ENCODE results near the gene PURA. TPM values are rescaled to one million over a fixed set of nuclear protein-coding genes. Genes with fewer than 3 reads are reported as not detected.

Gene PURA
- total and polyA plus RNA-seq, 8 donors = 8.3 to 25.0 (median 10.4) TPM

- Histone ChIP-seq H3K4me1 (peaks cover 16 to 61% of the 10 kb centered on the region in 2 donors), H3K9me3 (no peaks in the 10 kb centered on the region), H3K27me3 (peaks cover 0 to 52% of the 10 kb centered on the region in 2 donors), H3K4me3 (no peak overlapping the region), H3K27ac (no peak overlapping the region), H3K36me3 (no peaks in the 10 kb centered on the region)
- intact Hi-C loops (cut with DNase I) = no loop called here
- ATAC-seq (no peak), DNase-seq (no peak)
- no peak for TF ChIP-seq CTCF (IDR thresholded peaks at IDR 0.05)
Measured at GRCh38 chr5:140110646-140110957, 3.3 kb upstream of the PURA start.

GRCh38 chr5:140111011-140111858 is 2.7 kb upstream of the PURA start:
- H3K27ac ChIP-seq = no peak overlapping the region
- TF ChIP-seq CTCF (IDR thresholded peaks at IDR 0.05) = no peak
- H3K27me3 ChIP-seq = peaks cover 0 to 52% of the 10 kb centered on the region in 2 donors
- DNase-seq (no peak), ATAC-seq (no peak)
- H3K4me1 ChIP-seq = peaks cover 23 to 64% of the 10 kb centered on the region in 2 donors
- no peaks in the 10 kb centered on the region for H3K9me3 ChIP-seq
- H3K36me3 ChIP-seq = no peaks in the 10 kb centered on the region
- intact Hi-C loops (cut with DNase I) = no loop called here
- no peak overlapping the region for H3K4me3 ChIP-seq

GRCh38 chr5:140111859-140112551 is 1.9 kb upstream of the PURA start:
- H3K4me1 ChIP-seq = peaks cover 21 to 64% of the 10 kb centered on the region in 2 donors
- H3K27me3 ChIP-seq = peaks cover 0 to 52% of the 10 kb centered on the region in 2 donors
- intact Hi-C loops (cut with DNase I) = no loop called here
- ATAC-seq (no peak), DNase-seq (no peak)
- no peak overlapping the region for H3K4me3 ChIP-seq
- H3K36me3 ChIP-seq = no peaks in the 10 kb centered on the region
- peak overlapping the region in 1 of 2 donors; percentile 91 for H3K27ac ChIP-seq
- no peaks in the 10 kb centered on the region for H3K9me3 ChIP-seq
- TF ChIP-seq CTCF (IDR thresholded peaks at IDR 0.05) = no peak

- ATAC-seq (no peak), DNase-seq (no peak)
- Histone ChIP-seq H3K27ac (peak overlapping the region; percentile 89 to 91), H3K4me1 (peaks cover 27 to 69% of the 10 kb centered on the region in 2 donors), H3K27me3 (peaks cover 0 to 52% of the 10 kb centered on the region in 2 donors), H3K4me3 (peak overlapping the region; percentile 49 to 68), H3K36me3 (no peaks in the 10 kb centered on the region), H3K9me3 (no peaks in the 10 kb centered on the region)
- no peak for TF ChIP-seq CTCF (IDR thresholded peaks at IDR 0.05)
- intact Hi-C loops (cut with DNase I) = no loop called here
Measured at GRCh38 chr5:140112685-140113179, 1.2 kb upstream of the PURA start.

GRCh38 chr5:140113180-140113698 is 670 bp upstream of the PURA start:
- H3K27ac ChIP-seq = peak overlapping the region; percentile 89 to 91
- peak; percentile 8 for ATAC-seq

More at GRCh38 chr5:140113180-140113698, 670 bp upstream of the PURA start:
- DNase-seq = peak in 2 of 4 donors; percentile 38 to 78
- peaks cover 0 to 50% of the 10 kb centered on the region in 2 donors for H3K27me3 ChIP-seq
- intact Hi-C loops (cut with DNase I) = no loop called here
- H3K36me3 ChIP-seq = no peaks in the 10 kb centered on the region
- no peak for TF ChIP-seq CTCF (IDR thresholded peaks at IDR 0.05)
- H3K4me3 ChIP-seq = peak overlapping the region; percentile 49 to 68
- no peaks in the 10 kb centered on the region for H3K9me3 ChIP-seq
- H3K4me1 ChIP-seq = peaks cover 27 to 72% of the 10 kb centered on the region in 2 donors
